HEK293T (cell line): Measurements from ENCODE around the gene PRKCH.

ENCODE experiments used
- BHLHE40 ChIP-seq: fragments of 450-650 bp; IDR thresholded peaks from 2 replicates; pipeline ENCODE4 v1.6.1; 2016; ENCODE audit warnings: mild to moderate bottlenecking, moderate library complexity, borderline replicate concordance
- ELF4 ChIP-seq: fragments of 450-650 bp; IDR thresholded peaks from 2 replicates; pipeline ENCODE4 v1.6.1; 2017; ENCODE audit warnings: antibody characterized with exemption
- FOXA1 ChIP-seq: fragments of 450-650 bp; IDR thresholded peaks from 2 replicates; pipeline ENCODE4 v1.6.1; 2016; ENCODE audit warnings: mild to moderate bottlenecking
- FOXK2 ChIP-seq: fragments of 450-650 bp; IDR thresholded peaks from 2 replicates; pipeline ENCODE4 v1.6.1; 2016; ENCODE audit warnings: mild to moderate bottlenecking
- FOXM1 ChIP-seq: fragments of 450-650 bp; IDR thresholded peaks from 2 replicates; pipeline ENCODE4 v1.6.1; 2017; ENCODE audit warnings: mild to moderate bottlenecking, borderline replicate concordance
- HDGF ChIP-seq: fragments of 450-650 bp; IDR thresholded peaks from 2 replicates; pipeline ENCODE4 v1.6.1; 2017; ENCODE audit warnings: antibody characterized with exemption, borderline replicate concordance
- LEF1 ChIP-seq: fragments of 450-650 bp; IDR thresholded peaks from 2 replicates; pipeline ENCODE4 v1.6.1; 2017; ENCODE audit warnings: mild to moderate bottlenecking, borderline replicate concordance
- NFRKB ChIP-seq: fragments of 450-650 bp; IDR thresholded peaks from 2 replicates; pipeline ENCODE4 v1.6.1; 2016; ENCODE audit warnings: mild to moderate bottlenecking, moderate library complexity
- SUZ12 ChIP-seq: fragments of 450-650 bp; IDR thresholded peaks from 2 replicates; pipeline ENCODE4 v1.6.1; 2016; ENCODE audit warnings: mild to moderate bottlenecking
- TARDBP ChIP-seq: fragments of 450-650 bp; IDR thresholded peaks from 2 replicates; pipeline ENCODE4 v1.6.1; 2016
- ZNF384 ChIP-seq: fragments of 450-650 bp; IDR thresholded peaks from 2 replicates; pipeline ENCODE4 v1.6.1; 2016

DNA sequence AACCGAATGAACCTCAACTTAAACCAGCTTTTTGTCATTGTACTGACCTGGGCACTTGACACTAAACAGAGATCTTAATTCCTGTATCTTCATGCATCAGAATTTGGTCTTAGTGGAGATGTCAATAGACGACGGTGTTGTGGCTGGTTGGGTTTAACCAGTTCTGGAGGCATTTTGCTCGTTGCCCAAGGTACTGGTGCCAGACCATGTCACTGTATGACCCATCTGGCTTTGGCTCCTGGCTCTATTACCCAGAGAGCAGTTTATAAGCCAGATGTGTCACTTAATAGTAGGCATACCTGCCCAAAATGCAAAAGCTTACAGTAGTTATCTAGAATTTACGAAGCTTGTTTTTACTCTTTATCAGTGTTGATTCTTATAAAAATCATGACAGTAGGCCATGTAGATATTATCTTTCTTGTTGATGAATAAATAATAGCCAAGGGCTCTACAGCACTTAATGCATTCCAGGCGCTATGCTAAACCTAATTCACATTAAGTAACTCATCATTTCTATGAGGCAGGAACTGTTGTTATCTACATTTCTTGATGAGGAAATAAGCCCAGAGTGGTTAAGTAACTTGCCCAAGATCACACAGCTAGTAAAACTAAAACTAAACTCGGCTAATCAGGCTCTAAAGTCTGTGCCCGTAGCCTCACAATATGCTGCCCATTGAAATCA, 194.2 kb downstream of the PRKCH start:
- no peak for TF ChIP-seq NFRKB
- TF ChIP-seq BHLHE40, result no peak
- no peak for TF ChIP-seq HDGF
- TF ChIP-seq FOXM1, result no peak
- no peak for TF ChIP-seq SUZ12
- no peak for TF ChIP-seq FOXA1
- no peak for TF ChIP-seq LEF1
- no peak for TF ChIP-seq TARDBP
- no peak for TF ChIP-seq ELF4
- TF ChIP-seq ZNF384, result no peak
- TF ChIP-seq FOXK2, result no peak
